ENCODE data around the gene NSG1. TPM values are rescaled to one million over a fixed set of nuclear protein-coding genes. Genes with fewer than 3 reads are reported as not detected.

NSG1 gene
- total and polyA plus RNA-seq, 2 of the 13 experiments (the other 11 are each of a cell fraction or from before 2014, with no cell fraction given) = not detected

GRCh38 chr4:4461850-4462249, 74.9 kb downstream of the NSG1 start (continued):
- TF ChIP-seq SMARCE1 (IDR thresholded peaks at IDR 0.05; ENCODE audit: borderline replicate concordance) (no peak), ZHX2 (IDR thresholded peaks at IDR 0.05; ENCODE audit: low read depth) (no peak), ZHX2 (CRISPR knock-in tag; IDR thresholded peaks at IDR 0.05; ENCODE audit: borderline replicate concordance) (no peak), ZNF264 (CRISPR knock-in tag; IDR thresholded peaks at IDR 0.05) (peak; percentile 52; the same call in 1 of the 2 replicates), MXD1 (CRISPR knock-in tag; IDR thresholded peaks at IDR 0.05) (no peak), HNF4A (CRISPR knock-in tag; IDR thresholded peaks at IDR 0.05) (peak; percentile 37; the same call in 1 of the 2 replicates), FOXC1 (CRISPR knock-in tag; IDR thresholded peaks at IDR 0.05; ENCODE audit: borderline replicate concordance) (no peak), HNF1B (CRISPR knock-in tag; IDR thresholded peaks at IDR 0.05) (no peak), FIP1L1 (IDR thresholded peaks at IDR 0.05; ENCODE audit: borderline replicate concordance, insufficient read depth, low read depth, low read length) (no peak), ZNF598 (CRISPR knock-in tag; IDR thresholded peaks at IDR 0.05; ENCODE audit: borderline replicate concordance) (no peak), MIXL1 (CRISPR knock-in tag; IDR thresholded peaks at IDR 0.05) (0 out of 2 replicates have a peak, but pooled peaks have one; percentile 65), TCF7 (IDR thresholded peaks at IDR 0.05; ENCODE audit: low read depth) (0 out of 2 replicates have a peak, but pooled peaks have one; percentile 19), TOE1 (CRISPR knock-in tag; IDR thresholded peaks at IDR 0.05) (no peak), BHLHE40 (IDR thresholded peaks at IDR 0.05; ENCODE audit: low read length) (no peak), CREB3 (CRISPR knock-in tag; IDR thresholded peaks at IDR 0.05) (no peak), ZNF629 (CRISPR knock-in tag; conservative IDR thresholded peaks at IDR 0.05) (no peak), SNRNP70 (IDR thresholded peaks at IDR 0.05; ENCODE audit: low read depth, low read length) (no peak), SYNCRIP (IDR thresholded peaks at IDR 0.05; ENCODE audit: insufficient read depth, low read depth, low read length) (no peak), NFE2L1 (CRISPR knock-in tag; IDR thresholded peaks at IDR 0.05; ENCODE audit: borderline replicate concordance) (no peak)

Data from HepG2 (cell line).